GM18507 (cell line): ENCODE data around the gene MFN2.
"Not testable (repeated sequence)": the region's sequence is repeated elsewhere in the genome, so short reads cannot be mapped to it uniquely, and the experiment has no call there.

Source experiments
- DNase-seq: peaks from one replicate; pipeline ENCODE4 v3.0.0; 2011; ENCODE audit warnings: low read depth; ENCODE audit not compliant: insufficient read length; ENCODE audit errors: extremely low spot score
- FAIRE-seq: peaks from 2 replicates; lab custom pipeline; 2011; peaks lifted over from hg19 to GRCh38; lab: Jason Lieb, UNC

The MFN2 gene

DNA sequence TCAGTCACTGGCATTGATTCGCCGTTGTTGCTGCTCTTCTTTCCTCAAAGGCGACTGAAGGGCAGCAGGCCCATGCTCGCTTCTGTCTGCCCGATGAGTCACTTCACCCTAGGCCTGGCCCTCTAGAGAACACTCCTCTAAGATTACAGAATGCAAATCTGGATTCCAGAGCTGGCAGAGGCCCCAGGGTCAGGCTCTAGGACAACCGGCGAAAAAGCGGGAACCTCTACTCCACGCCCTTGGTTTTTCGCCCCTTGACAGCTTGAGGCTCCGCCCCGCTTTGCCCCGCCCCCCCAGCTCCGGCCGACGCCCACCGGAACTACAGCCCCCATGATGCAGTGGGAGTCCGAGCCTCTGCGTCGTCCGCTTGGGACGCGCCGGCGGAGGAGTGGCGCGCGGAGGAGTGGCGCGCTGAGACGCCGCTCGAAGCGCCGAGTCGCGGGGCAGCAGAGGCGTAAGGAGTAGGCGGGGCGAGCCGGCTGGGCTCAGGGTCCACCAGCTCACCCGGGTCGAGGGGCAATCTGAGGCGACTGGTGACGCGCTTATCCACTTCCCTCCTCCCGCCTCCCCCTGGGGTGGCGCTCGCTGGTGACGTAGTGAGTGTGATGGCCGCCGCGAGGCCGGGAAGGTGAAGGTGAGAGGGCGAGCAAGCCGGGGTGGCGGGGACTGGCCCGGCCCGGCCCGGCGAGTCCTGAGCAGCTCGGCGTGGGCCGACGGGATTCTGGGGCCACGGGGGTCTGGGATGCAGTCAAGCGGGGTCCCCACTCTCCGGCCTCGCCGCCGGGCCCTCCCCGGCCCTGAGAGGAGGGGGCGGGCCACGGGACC lies at the start of gene MFN2:
MFN2 (plus strand) TSS at position 594 of the 825 bp plus-strand sequence. CDS start 8,725 bp downstream, outside the sequence.
- DNase-seq (peak; percentile 95), FAIRE-seq (peak; percentile 97)

DNA sequence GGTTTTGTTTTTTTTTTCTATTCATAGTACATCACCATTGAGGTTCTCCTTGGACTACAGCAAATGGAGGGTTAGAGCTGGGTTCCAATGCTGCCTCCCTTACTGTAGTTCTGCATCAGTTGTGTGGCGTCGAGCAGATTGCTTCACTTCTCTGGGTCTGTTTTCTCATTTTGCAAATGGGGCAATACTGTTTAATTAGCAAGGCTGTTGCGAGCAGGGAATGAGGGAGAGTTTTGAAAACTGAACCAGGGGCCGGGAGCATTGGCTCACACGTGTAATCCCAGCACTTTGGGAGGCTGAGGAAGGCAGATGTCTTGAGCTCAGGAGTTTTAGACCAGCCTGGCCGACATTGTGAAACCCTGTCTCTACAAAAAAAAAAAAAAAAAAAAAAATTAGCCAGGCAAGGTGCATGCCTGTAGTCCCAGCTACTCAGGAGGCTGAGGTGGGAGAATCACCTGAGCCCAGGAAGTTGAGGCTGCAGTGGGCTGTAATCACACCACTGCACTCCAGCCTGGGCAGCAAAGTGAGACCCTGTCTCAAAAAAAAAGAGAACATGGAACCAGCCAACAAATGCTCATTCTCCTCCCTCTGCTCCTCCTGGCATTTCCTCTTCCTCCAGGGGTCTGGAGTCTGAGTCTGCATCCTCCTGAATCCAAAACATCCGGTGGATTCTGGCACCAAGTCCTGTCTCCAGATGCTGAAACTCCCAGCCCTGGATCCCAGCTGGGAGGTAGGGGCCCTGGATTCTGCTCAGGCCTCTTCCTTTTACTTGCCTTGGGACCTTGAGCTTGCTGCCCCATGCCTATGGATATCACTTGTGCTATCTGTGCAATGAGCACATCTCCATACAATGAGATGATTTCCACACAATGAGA lies 49.4 kb upstream of the MFN2 start:
- FAIRE-seq (no peak), DNase-seq (no peak)

DNA sequence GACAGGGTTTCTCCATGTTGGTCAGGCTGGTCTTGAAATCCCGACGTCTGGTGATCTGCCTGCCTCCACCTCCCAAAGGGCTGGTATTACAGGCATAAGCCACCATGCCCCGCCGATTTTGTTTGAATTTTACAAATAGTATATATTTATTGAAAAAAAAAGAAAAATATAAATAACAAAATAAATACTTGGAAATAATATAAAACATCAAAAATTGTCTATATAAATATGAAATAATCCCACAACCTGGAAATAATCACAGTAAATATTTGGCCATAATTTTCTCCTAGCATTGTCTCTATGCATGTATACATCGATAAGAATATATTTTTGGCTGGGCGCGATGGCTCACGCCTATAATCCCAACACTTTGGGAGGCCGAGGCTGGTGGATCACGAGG lies 48.4 kb upstream of the MFN2 start:
- FAIRE-seq, result no peak

DNA sequence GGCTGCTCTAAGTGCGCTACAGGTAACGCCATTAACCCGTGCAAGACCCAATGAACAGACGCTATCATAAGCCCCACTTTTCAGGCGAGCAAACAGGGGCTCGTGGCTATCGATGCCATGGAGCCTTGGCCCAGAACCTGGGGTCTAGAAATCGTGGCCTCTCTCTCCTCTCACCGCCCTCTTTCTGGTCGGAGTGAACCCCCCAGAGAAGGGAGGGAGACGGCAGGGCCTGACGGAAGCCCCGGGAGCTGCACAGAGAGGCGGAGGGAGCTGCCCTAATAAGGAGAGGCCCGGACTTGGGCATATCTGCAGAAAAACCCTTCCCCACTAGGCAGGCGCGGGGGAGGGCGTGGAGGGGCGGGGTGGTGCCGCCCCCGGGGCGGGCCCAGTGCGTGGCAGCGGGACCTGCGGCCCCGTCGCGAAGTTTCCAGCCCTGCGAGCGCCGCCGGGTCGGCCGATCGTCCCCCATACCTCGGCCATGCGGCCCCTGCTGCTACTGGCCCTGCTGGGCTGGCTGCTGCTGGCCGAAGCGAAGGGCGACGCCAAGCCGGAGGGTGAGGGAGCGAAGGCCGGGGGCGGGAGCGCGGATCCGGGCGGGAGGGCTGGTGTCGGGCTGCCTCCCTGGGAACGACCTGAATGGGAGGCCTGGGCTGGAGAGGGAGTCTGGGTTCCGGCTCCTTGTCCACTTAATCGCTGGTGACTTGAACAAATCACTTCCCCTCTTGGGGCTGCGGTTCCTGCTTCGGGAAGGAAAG lies 45.8 kb upstream of the MFN2 start, which contains the start of gene PLOD1:
PLOD1 (plus strand) TSS at position 416 of the 755 bp plus-strand sequence; CDS start at position 479, 63 bp downstream.
- DNase-seq (peak; percentile 92), FAIRE-seq (peak; percentile 90)

More for the DNA sequence above, 48.4 kb upstream of the MFN2 start:
- DNase-seq, result no peak

DNA sequence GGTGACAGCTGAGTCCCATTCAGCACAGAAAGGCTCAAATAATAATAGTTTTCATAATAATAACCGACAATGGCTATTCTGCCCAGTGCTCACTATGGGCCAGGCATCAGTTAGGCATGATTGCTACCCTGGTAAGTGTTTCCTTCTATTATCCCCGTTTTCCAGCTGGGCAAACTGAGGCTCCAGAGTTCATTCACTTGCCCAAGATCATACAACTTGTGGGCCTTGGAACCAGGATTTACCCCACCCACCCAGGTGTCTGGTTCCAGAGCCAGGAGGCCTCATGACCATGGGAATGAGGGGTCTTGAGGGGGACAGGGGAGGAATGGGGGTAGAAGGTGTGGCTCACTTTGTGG lies 45.2 kb upstream of the MFN2 start:
- FAIRE-seq, result no peak
- DNase-seq, result no peak

DNA sequence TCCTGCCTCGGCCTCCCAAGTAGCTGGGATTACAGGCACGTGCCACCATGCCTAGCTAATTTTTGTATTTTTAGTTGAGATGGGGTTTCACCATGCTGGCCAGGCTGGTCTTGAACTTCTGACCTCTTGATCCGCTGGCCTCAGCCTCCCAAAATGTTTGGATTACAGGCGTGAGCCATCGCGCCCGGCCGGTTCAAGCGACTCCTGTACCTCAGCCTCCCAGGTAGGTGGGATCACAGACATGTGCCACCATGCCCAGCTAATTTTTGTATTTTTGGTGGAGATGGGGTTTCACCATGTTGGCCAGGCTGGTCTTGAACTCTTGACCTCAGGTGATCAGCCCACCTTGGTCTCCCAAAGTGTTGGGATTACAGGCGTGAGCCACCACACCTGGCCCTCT lies 44.5 kb upstream of the MFN2 start:
- DNase-seq, FAIRE-seq: not testable (repeated sequence)

DNA sequence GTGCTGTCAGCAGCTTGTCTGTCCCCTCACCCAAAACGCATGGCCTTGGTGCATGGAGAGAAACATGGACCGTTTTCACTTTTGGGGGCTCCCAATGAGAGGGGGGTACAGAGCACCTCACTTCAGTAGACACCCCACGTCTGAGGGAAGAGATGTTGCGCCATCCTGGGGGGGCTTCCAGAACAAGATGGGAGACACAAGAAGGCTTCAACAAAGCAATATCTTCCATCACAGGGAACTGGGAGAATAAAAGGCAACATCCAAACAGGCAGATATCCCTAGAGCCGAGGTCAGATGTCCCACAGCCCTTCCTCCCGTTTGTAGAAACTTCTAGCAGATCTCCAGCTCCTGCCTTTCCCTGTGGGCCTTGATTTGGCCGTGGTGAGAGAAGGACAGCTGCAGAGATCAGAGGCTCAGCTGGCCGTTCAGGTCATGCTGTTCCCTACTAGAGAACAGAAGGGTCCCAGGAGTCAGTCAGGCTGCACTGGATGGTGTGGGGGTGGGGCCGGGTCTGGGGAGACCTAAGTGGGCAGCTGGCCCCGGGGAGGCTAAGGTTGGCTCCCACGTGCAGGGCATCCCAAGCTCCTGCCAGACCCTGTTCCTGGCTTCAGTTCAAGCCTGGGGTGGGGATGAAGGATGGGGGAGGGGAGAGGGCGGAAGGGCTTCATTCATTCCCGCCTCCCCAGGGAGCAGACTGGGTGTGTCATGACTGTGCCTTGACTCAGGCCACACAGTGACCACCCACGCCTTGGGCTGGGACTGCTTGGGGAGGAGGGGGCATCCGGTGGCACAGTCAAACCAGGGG lies 41.3 kb upstream of the MFN2 start:
- no peak for DNase-seq
- no peak for FAIRE-seq

DNA sequence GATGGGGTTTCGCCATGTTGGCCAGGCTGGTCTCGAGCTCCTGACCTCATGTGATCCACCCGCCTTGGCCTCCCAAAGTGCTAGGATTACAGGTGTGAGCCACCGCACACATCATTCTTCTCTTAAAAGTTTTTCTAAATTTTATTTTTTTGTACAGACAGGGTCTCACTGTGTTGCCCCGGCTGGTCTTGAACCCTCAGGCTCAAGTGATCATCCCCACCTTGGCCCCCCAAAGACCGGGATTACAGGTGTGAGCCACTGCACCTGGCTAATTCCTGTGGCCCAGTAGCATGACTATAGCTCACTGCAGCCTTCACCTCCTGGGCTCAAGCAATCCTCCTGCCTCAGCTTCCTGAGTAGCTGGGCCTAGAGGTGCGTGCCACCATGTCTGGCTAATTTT lies 40.5 kb upstream of the MFN2 start:
- FAIRE-seq, DNase-seq: not testable (repeated sequence)

DNA sequence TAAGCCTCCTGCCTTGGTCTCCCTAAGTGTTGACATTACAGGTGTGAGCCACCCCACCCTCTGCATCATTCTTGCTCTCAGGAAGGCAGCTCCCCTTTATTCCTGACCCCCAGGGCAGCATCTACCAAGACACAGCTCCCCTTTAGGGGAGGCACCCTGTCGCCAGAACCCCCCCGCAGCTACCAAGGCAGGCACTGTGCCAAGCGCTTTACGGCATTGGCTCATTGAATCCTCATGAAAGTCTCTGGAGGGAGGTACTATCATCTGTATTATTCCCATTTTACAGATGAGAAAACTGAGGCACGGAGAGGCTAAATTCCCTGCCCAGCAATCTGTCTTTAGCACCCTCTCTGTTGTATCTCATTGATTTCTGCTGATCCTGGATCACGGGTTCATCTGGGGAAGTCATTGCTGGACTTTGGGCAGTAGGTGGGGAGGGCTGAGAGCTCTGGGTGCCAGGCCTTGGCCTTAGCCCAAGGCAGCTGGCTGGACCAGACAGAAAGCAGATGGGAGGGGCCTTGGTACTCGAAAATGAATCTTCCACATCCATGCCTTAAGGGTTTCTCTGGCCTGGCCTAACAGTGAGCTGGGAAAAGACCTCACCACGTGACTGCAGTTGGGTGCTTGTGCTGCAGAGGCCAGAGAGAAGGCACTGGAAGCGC lies 39.9 kb upstream of the MFN2 start:
- FAIRE-seq (no peak), DNase-seq (no peak)

DNA sequence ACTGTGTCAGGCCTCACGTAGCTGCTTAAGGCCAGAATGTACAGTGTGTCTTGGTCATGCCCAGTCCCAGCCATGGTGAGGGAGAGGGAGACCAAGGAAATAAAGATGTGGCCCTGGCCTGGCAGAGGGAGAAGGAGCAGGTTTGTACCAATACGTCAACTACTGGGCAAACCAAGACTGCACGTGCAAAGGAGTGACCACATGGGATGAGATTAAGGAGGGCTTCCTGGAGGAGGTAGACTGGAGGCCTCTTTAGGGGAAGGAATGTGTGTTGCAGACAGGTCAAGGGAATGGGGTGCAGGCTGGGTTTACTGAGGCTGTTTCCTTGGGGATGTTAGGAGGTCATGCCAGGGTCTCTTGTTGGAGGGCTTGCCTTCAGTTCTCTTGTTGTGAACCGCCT lies 38.0 kb upstream of the MFN2 start:
- DNase-seq (no peak), FAIRE-seq (no peak)

DNA sequence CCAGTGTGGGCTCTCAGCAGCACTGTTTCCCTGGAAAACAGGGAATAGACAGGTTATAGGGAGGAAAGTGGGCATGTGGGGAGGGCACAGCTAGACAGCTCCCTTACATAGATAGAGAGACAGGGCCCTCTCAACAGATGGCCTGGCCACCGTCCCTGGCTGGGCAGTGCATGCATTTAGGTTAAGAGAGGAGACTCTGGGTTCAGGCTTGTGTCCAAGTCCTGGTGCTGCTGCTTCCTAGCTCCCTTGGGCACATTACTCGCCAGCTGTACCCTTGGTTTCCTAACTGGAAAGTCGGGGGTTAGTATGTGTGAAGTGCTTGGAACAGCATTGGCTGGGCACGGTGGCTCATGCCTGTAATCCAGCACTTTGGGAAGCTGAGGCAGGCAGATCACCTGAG lies 36.6 kb upstream of the MFN2 start:
- FAIRE-seq (no peak), DNase-seq (no peak)

DNA sequence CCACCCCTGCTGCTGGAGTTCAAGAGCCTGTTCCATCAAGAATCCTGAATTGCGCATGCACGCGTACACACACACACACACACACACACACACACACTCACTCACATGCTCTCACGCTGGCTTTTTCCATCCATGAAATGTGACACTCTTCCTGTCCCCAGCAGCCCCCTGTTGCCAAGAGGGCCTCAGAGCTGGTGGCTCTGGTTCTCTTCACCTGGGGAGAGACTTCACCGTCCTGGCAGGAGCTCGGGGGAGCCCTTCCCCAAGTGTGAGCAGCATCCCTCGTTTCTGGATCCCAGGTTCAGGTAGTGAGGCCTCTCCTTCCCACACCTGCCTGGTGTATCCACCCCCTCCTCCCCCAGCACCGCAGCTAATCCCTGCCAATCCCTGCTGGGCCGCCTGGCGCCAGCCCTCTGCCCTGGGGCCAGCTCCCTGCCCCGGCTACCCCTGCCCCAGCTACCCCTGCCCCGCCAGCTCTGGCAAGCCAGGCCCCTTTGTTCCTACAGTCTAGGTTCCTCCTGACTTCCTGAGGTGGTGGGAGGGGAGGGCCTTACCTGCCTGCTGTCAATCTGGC lies 35.8 kb upstream of the MFN2 start:
- FAIRE-seq (no peak), DNase-seq (no peak)

DNA sequence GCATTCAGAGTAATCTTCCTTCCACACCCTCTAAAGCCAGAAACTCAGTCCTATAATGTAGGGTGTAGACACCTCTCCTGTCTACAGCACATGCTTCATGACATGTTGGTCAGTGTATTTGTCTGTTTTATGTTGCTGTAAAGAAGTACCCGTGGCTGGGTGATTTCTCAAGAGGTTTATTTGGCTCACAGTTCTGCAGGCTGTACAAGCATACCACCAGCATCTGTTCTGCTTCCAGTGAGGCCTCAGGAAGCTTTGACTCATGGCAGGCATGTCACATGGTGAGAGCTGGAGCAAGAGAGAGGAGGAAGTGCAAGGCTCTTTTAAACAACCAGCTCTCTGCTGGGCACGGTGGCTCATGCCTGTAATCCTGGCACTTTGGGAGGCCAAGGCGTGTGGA lies 33.6 kb upstream of the MFN2 start:
- FAIRE-seq, result no peak
- no peak for DNase-seq

DNA sequence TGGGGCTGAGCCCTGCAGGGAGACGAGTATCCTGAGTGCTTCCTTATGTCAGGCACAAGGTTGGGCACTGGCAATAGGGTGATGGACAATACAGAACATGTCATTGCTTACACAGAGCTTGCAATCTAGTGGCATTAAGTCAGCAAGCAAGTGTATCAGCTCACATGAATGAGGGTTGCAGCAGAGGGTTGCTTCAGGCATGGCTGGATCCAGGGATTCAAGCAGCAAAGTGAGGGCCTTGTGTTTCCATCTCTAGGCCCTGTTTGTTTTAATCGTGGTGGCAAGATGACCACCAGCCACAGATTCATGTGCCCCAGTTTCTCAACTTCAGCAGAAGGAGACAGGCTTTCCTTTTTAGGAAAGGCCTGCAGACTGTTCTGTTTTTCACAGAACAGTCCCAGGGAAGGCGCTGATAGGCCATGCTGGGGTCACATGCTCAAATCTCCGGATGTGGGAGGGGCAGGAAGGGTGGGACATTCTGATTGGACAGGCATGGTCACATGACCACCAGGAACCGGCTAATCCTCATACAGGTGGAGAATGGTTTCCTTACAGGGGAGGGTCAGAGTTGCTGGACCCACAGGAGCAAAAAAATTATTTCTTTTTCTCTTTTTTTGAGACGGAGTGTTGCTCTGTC lies 31.3 kb upstream of the MFN2 start:
- FAIRE-seq (no peak), DNase-seq (no peak)

DNA sequence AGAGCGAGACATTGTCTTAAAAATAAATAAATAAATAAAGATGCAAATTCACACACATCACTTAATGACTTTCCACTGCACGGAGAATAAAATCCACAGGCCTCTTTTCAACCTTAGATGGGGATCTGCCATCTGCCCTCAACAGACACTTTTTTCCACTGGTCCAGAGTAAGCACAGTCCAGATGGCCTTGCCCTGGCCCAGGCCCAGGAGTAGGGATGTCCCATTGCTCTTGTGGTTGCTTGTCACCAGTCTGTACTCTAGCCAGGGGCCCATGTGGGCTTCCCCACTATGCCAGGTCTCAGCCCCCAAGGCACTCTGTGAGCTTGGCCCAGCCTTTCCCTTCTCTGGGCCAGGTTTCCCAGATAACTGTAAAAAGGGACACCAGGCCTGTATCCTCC lies 28.3 kb upstream of the MFN2 start:
- DNase-seq (no peak), FAIRE-seq (no peak)

DNA sequence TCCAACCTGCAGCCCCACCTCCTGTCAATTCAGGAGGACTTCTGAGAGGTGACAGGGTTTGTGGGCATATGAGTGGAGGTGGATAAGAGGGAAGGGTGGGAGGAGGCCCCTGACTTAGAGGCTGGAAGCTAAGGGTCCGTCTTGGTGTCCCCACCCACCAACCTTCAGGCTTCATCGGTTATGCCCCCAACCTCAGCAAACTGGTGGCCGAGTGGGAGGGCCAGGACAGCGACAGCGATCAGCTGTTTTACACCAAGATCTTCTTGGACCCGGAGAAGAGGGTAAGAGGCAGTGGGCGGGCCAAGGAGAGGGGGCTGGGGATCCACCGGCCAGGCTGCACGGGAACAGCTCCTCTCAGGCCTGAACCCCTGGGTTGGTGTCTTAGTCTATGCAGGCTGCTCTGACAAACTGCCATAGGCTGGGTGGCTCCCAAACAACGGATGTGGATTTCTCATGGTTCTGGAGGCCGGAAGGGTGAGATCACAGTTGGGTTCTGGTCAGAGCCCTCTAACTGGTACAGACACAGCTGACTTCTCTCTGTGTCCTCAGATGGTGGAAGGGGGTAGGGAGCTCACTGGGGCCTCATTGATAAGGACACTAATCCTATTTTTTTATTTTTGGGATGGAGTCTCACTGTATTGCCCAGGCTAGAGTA lies 27.7 kb upstream of the MFN2 start:
- FAIRE-seq, result no peak

DNA sequence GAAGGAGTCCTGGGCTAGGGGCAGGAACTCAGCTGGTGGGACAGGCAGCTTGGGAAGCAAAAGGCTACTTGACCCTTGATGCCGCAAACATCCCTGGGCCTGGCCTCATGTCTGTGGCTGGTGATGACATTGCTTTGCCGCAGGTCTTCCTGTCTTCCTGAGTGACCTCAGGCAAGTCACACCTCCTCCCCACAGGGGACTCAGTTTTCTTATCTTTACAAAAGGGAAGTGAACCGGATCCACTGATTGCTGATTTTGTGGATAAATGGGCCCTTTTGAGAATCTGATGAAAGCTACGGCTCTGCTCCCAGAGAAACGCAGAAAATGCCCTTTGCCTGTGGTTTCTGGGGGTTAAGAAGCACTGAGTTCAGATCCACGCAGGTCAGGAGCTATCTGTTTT lies 25.0 kb upstream of the MFN2 start:
- FAIRE-seq (no peak), DNase-seq (no peak)

More for the DNA sequence above, 27.7 kb upstream of the MFN2 start:
- no peak for DNase-seq
